Measurements from ENCODE around the gene VSTM4.

Gene VSTM4

GRCh38 chr10:48974510-48975156 lies 140.7 kb downstream of the VSTM4 start:
- H3K9me3 ChIP-seq (replicated peaks in 1 of 11): peaks cover 0 to 10% (median 5%) of the 10 kb centered on the region in 11 experiments; a peak in 5 of 22 replicates
- no peak overlapping the region for H3K4me2 ChIP-seq
- no peaks in the 10 kb centered on the region for H3K27me3 ChIP-seq
- H3K4me3 ChIP-seq: no peak overlapping the region
- H3K9ac ChIP-seq: no peak overlapping the region
- H4K20me1 ChIP-seq: no peaks in the 10 kb centered on the region
- peaks cover 0 to 98% (median 7%) of the 10 kb centered on the region in 11 experiments; a peak in 11 of 22 replicates for H3K36me3 ChIP-seq
- H3K27ac ChIP-seq: no peak overlapping the region
- TF ChIP-seq Cebpa-rat (IDR thresholded peaks at IDR 0.05): no peak
- no peaks in the 10 kb centered on the region for H3K4me1 ChIP-seq

- Histone ChIP-seq H3K4me3 (no peak overlapping the region), H3K9ac (no peak overlapping the region), H3K4me1 (no peaks in the 10 kb centered on the region), H4K20me1 (no peaks in the 10 kb centered on the region; a peak in 1 of 22 replicates), H3K27ac (no peak overlapping the region), H3K4me2 (no peak overlapping the region), H3K9me3 (replicated peaks in 1 of 11) (peaks cover 0 to 10% (median 5%) of the 10 kb centered on the region in 11 experiments; a peak in 5 of 22 replicates), H3K27me3 (no peaks in the 10 kb centered on the region), H3K36me3 (peaks cover 0 to 99% (median 7%) of the 10 kb centered on the region in 11 experiments; a peak in 11 of 22 replicates)
- no peak for TF ChIP-seq Cebpa-rat (IDR thresholded peaks at IDR 0.05)
These were observed 142.3 kb downstream of the VSTM4 start for GRCh38 chr10:48973065-48973464.

GRCh38 chr10:48970654-48971053 lies 144.7 kb downstream of the VSTM4 start:
- Histone ChIP-seq H3K4me3 (no peak overlapping the region), H3K27ac (no peak overlapping the region), H4K20me1 (peaks cover 0 to 5% (median 0%) of the 10 kb centered on the region in 11 experiments; a peak in 1 of 22 replicates), H3K9me3 (replicated peaks in 1 of 11) (peaks cover 0 to 10% (median 5%) of the 10 kb centered on the region in 11 experiments; a peak in 5 of 22 replicates), H3K9ac (no peak overlapping the region), H3K4me2 (no peak overlapping the region), H3K27me3 (no peaks in the 10 kb centered on the region), H3K4me1 (no peaks in the 10 kb centered on the region), H3K36me3 (peaks cover 0 to 98% (median 7%) of the 10 kb centered on the region in 11 experiments; a peak in 11 of 22 replicates)
- no peak for TF ChIP-seq Cebpa-rat (IDR thresholded peaks at IDR 0.05)

DNA sequence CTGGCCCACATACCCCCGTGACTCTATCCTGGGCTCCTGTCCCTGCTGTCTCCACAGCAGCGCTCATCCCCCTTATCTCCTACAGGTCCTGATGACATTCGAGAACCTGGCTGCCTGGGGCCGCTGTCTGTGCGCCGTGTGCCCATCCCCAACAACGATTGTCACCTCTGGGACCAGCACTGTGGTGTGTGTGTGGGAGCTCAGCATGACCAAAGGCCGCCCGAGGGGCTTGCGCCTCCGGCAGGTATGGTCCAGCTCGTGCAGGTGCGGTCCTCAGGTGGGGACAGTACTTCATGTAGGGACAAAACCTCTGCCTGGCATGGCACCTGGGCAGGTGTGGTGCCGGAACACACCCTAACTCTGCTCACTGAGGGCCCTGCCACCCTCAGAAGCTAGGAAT lies 145.3 kb downstream of the VSTM4 start:
- Histone ChIP-seq H3K4me2 (no peak overlapping the region), H3K4me1 (no peaks in the 10 kb centered on the region), H4K20me1 (peaks cover 0 to 5% (median 0%) of the 10 kb centered on the region in 11 experiments; a peak in 1 of 22 replicates), H3K9ac (no peak overlapping the region), H3K27me3 (no peaks in the 10 kb centered on the region), H3K9me3 (replicated peaks in 1 of 11) (peaks cover 0 to 10% (median 5%) of the 10 kb centered on the region in 11 experiments; a peak in 5 of 22 replicates), H3K36me3 (peaks cover 0 to 98% (median 7%) of the 10 kb centered on the region in 11 experiments; a peak in 11 of 22 replicates), H3K27ac (no peak overlapping the region), H3K4me3 (no peak overlapping the region)
- TF ChIP-seq Cebpa-rat (IDR thresholded peaks at IDR 0.05): no peak

GRCh38 chr10:48968036-48968435 lies 147.3 kb downstream of the VSTM4 start:
- TF ChIP-seq Cebpa-rat (IDR thresholded peaks at IDR 0.05): no peak
- Histone ChIP-seq H3K9ac (no peak overlapping the region), H3K4me3 (no peak overlapping the region), H3K4me2 (no peak overlapping the region), H3K27me3 (no peaks in the 10 kb centered on the region), H4K20me1 (peaks cover 0 to 5% (median 0%) of the 10 kb centered on the region in 11 experiments; a peak in 1 of 22 replicates), H3K9me3 (replicated peaks in 1 of 11) (peaks cover 0 to 7% (median 3%) of the 10 kb centered on the region in 11 experiments; a peak in 5 of 22 replicates), H3K27ac (no peak overlapping the region), H3K36me3 (peaks cover 0 to 99% (median 3%) of the 10 kb centered on the region in 11 experiments; a peak in 11 of 22 replicates), H3K4me1 (no peaks in the 10 kb centered on the region)

DNA sequence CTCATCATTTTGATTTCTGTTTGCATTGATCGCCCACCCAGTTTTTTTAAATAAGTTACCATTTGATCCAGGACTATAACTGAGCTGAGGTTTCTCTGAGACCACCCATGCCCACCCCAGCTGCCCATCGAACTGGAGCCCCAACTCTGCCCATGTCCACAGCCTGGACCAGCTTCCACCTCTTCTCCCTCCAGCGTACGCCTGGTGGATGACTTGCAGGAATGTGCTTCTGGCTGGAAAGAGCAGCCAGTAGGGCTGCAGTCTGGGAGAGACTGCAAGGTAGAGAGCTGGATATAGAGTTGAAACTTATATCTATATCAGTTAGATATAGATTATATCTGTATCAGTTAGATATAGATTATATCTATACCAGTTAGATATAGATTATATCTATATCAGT lies 149.9 kb downstream of the VSTM4 start:
- Histone ChIP-seq H3K27ac (no peak overlapping the region), H3K36me3 (peaks cover 0 to 99% (median 0%) of the 10 kb centered on the region in 11 experiments; a peak in 11 of 22 replicates), H3K4me3 (no peak overlapping the region), H3K4me1 (no peaks in the 10 kb centered on the region), H3K9me3 (replicated peaks in 1 of 11) (no peaks in the 10 kb centered on the region), H4K20me1 (peaks cover 0 to 5% (median 0%) of the 10 kb centered on the region in 11 experiments; a peak in 1 of 22 replicates), H3K9ac (no peak overlapping the region), H3K27me3 (no peaks in the 10 kb centered on the region), H3K4me2 (no peak overlapping the region)
- no peak for TF ChIP-seq Cebpa-rat (IDR thresholded peaks at IDR 0.05)

Data from BLaER1 treated with 17β-estradiol and CSF1 and Interleukin-3, amounts not matched to agents 10 nM and 100 nM (cell line).